Fibroblast of villous mesenchyme (primary cell): ENCODE measurements around the gene GID8. TPM values are rescaled to one million over a fixed set of nuclear protein-coding genes. Genes with fewer than 3 reads are reported as not detected.

Experiments used
- DNase-seq: peaks from one replicate; pipeline ENCODE4 v3.0.0-alpha.2; 2010; ENCODE audit warnings: low read depth
- H3K4me3 ChIP-seq: 2 replicates; pipeline ENCODE4 v1.5.1; 2011; ENCODE audit warnings: low read depth, mild to moderate bottlenecking, low read length
- CTCF ChIP-seq: IDR thresholded peaks from 2 replicates; pipeline ENCODE4 v1.5.1; 2012; ENCODE audit warnings: low read depth, mild to moderate bottlenecking, low read length; ENCODE audit not compliant: insufficient read depth
- total RNA-seq: library from RNA; depleted of rRNA; stranded (reverse); fragments of >200 nt; gene quantifications from 2 replicates; pipeline ENCODE4 v1.2.3, GENCODE V29; 2012

Gene GID8
- total RNA-seq, 1 donor, result 34.5 TPM

DNA sequence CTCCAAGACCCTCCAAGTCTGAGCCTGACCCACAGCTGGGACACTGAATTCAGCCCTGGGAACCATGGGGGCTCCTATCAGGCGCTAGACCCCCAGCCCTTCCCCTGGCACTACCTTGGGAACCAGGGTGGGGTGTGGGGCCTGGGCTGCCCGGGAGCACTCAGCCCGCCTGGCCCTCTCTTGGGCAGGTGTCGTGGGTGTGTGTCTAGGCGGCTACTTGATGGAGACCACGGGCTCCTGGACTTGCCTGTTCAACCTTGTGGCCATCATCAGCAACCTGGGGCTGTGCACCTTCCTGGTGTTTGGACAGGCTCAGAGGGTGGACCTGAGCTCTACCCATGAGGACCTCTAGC lies 29.2 kb downstream of the GID8 start:
- no peak for TF ChIP-seq CTCF

GRCh38 chr20:62967628-62968351 lies 29.8 kb downstream of the GID8 start:
- no peak for DNase-seq
- TF ChIP-seq CTCF, result no peak
- no peak overlapping the region for H3K4me3 ChIP-seq

More for the DNA sequence above, 29.2 kb downstream of the GID8 start:
- no peak for DNase-seq
- no peak overlapping the region for H3K4me3 ChIP-seq

- H3K4me3 ChIP-seq, result no peak overlapping the region
- no peak for DNase-seq
- TF ChIP-seq CTCF, result no peak
Measured at GRCh38 chr20:62968378-62969178, 30.6 kb downstream of the GID8 start.

DNA sequence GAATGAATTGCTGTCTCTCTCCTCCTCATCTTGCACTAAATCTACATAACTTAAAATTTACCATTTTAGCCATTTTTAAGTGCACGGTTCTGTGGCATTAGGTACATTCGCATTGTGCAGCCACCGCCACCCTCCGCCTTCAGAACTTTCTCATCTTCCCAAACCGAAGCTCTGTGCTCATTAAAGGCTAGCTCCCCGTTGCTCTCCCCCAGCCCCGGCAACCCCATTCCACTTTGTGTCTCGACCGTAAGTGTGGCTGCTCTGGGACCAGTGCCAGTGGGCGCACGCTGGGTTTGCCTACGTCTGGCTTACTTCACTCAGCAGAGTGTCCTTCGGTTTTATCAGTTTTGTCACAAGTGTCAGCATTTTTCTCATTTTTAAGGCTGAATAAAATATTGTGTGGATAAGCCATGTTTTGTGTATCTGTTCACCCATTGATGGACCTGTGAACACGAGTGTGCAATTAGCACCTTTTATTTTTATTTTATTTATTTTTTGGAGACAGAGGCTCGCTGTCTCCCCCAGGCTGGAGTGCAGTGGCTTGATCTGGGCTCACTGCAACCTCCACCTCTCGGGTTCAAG lies 31.3 kb downstream of the GID8 start:
- TF ChIP-seq CTCF, result no peak
- no peak overlapping the region for H3K4me3 ChIP-seq
- no peak for DNase-seq

DNA sequence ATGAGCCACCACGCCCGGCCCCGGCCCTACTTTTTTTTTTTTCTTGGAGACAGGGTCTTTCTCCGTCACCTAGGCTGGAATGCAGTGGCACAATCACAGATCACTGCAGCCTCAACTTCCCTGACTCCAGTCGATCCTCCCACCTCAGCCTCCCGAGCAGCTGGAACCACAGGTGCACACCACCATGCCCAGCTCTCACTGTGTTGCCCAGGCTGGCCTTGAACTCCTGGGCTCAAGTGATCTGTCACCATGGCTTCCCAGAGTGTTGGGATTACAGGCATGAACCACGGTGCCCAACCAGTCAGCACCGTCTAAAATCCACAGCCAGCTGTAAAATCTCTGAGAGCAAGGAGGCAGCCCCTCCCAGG lies 32.0 kb downstream of the GID8 start:
- no peak overlapping the region for H3K4me3 ChIP-seq
- no peak for DNase-seq
- no peak for TF ChIP-seq CTCF

DNA sequence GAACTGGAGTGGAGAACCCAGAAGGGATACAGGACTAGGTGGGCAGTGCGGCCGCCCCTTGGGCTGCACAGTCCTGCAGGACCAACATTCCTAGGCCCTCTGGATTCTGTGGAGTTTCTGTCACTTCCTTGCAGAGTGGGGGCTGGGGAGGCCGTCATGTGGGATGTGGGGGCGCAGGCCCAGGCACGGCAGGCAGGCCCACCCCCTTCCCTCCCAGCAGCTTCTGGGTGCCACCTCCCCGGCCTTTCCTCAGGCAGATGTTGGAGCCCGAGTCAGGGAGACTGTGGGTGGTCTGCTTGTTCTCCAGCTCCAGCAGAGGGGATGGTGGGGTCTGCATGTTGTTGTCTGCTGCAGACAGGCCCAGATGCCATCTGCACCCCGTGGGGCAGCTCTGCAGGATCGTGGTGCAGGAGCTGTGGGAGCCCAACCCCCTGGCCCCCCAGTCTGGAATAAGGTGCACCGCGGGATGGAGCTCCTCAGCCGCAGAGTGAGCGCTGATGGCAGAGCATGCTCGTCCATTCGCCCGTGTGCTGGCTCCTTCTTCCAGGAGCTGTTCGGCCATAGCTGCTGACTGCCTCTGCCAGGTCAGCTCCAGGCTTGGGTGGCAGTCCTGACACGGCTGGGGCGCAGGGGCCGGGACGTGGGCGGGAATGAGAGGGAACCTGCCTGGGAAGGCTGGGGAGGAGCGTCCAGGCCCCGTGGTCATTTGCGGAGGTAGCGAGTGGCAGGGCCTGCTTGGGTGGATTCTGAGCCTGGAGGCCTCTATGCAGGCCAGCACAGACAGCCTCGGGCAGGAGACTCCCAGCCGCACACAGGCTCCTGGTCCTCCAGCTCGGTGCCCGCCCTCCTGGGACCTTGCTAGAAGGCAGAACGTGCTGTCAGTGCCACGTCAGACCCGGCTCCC lies 32.6 kb downstream of the GID8 start:
- DNase-seq, result no peak
- no peak for TF ChIP-seq CTCF
- H3K4me3 ChIP-seq, result no peak overlapping the region
